MM.1S (cell line): ENCODE results near the gene MALSU1.

ENCODE experiments used
- DNase-seq: peaks from one replicate; pipeline ENCODE4 v3.0.0-alpha.2; 2015
- H2AFZ ChIP-seq: fragments of 300-600 bp; sonication (generic); 2 replicates; pipeline ENCODE4 v1.6.0; 2016; ENCODE audit warnings: antibody characterized with exemption, low read length
- H3F3A ChIP-seq: fragments of 300-600 bp; sonication (generic); 2 replicates; pipeline ENCODE4 v1.6.1; 2016; ENCODE audit warnings: mild to moderate bottlenecking, antibody characterized with exemption, low read length, moderate library complexity, mixed read lengths; ENCODE audit not compliant: insufficient read depth
- H3K27ac ChIP-seq: fragments of 300-600 bp; sonication (generic); 2 replicates; pipeline ENCODE4 v1.5.1; 2016; ENCODE audit warnings: mild to moderate bottlenecking, low read length
- H3K27me3 ChIP-seq: fragments of 300-600 bp; sonication (generic); replicated peaks from 2 replicates; pipeline ENCODE4 v1.6.0; 2016; ENCODE audit warnings: low read length; ENCODE audit not compliant: insufficient read depth
- H3K36me3 ChIP-seq: fragments of 300-600 bp; sonication (generic); replicated peaks from 2 replicates; pipeline ENCODE4 v1.6.1; 2016; ENCODE audit warnings: mild to moderate bottlenecking, low read length, mixed read lengths; ENCODE audit not compliant: insufficient read depth
- H3K4me1 ChIP-seq: fragments of 300-600 bp; sonication (generic); 2 replicates; pipeline ENCODE4 v1.6.1; 2016; ENCODE audit warnings: low read length, mixed read lengths
- H3K4me2 ChIP-seq: fragments of 300-600 bp; sonication (generic); 2 replicates; pipeline ENCODE4 v1.6.0; 2016; ENCODE audit warnings: low read depth, low read length
- H3K4me3 ChIP-seq: fragments of 300-600 bp; sonication (generic); 2 replicates; pipeline ENCODE4 v1.5.1; 2016; ENCODE audit warnings: low read length, mixed read lengths
- H3K79me2 ChIP-seq: fragments of 300-600 bp; sonication (generic); 2 replicates; pipeline ENCODE4 v1.6.1; 2016; ENCODE audit warnings: mixed run types, low read length, mixed read lengths
- H3K9ac ChIP-seq: fragments of 300-600 bp; sonication (generic); 2 replicates; pipeline ENCODE4 v1.6.1; 2016; ENCODE audit warnings: low read length, mixed read lengths
- H3K9me2 ChIP-seq: fragments of 300-600 bp; sonication (generic); replicated peaks from 2 replicates; pipeline ENCODE4 v1.6.1; 2016; ENCODE audit warnings: mild to moderate bottlenecking, low read length, mixed read lengths; ENCODE audit not compliant: insufficient read depth
- H3K9me3 ChIP-seq: fragments of 300-600 bp; sonication (generic); replicated peaks from 2 replicates; pipeline ENCODE4 v1.6.1; 2016; ENCODE audit warnings: mild to moderate bottlenecking, low read length, mixed read lengths; ENCODE audit not compliant: insufficient read depth
- H4K20me1 ChIP-seq: fragments of 300-600 bp; sonication (generic); 2 replicates; pipeline ENCODE4 v1.6.1; 2016; ENCODE audit warnings: mild to moderate bottlenecking, low read length, moderate library complexity, mixed read lengths; ENCODE audit not compliant: insufficient read depth
- CTCF ChIP-seq: fragments of 300-600 bp; sonication (generic); IDR thresholded peaks from 2 replicates; pipeline ENCODE4 v1.5.1; 2016; ENCODE audit warnings: antibody characterized with exemption, low read length, mixed read lengths
- EZH2 ChIP-seq: fragments of 300-600 bp; sonication (generic); optimal IDR thresholded peaks from 2 replicates; pipeline ENCODE3; 2017; ENCODE audit warnings: low read depth, mild to moderate bottlenecking, antibody characterized with exemption, low read length, mixed read lengths
- EZH2phosphoT487 ChIP-seq: fragments of 300-600 bp; sonication (generic); IDR thresholded peaks from 2 replicates; pipeline ENCODE4 v1.6.1; 2018; ENCODE audit warnings: antibody characterized with exemption, low read length

Gene MALSU1

GRCh38 chr7:23276947-23277346, 22.2 kb upstream of the MALSU1 start:
- H3K27me3 ChIP-seq, result no peaks in the 10 kb centered on the region
- no peak overlapping the region for H2AFZ ChIP-seq
- H4K20me1 ChIP-seq, result no peaks in the 10 kb centered on the region
- no peak overlapping the region for H3K4me2 ChIP-seq
- H3K4me1 ChIP-seq, result peaks cover 10% of the 10 kb centered on the region
- DNase-seq, result no peak
- no peaks in the 10 kb centered on the region for H3K9me3 ChIP-seq
- H3K4me3 ChIP-seq, result no peak overlapping the region
- TF ChIP-seq CTCF, result no peak
- TF ChIP-seq EZH2, result no peak
- no peak for TF ChIP-seq EZH2phosphoT487
- H3F3A ChIP-seq, result peaks cover 5% of the 10 kb centered on the region; the same call in 1 of the 2 replicates
- no peaks in the 10 kb centered on the region for H3K9me2 ChIP-seq
- H3K79me2 ChIP-seq, result peaks cover 12% of the 10 kb centered on the region
- no peak overlapping the region for H3K9ac ChIP-seq
- no peak overlapping the region for H3K27ac ChIP-seq
- H3K36me3 ChIP-seq, result no peaks in the 10 kb centered on the region

GRCh38 chr7:23277359-23277989, 21.7 kb upstream of the MALSU1 start:
- Histone ChIP-seq H3K9me2 (no peaks in the 10 kb centered on the region), H3K36me3 (no peaks in the 10 kb centered on the region), H3K4me1 (peaks cover 10% of the 10 kb centered on the region), H3K9me3 (no peaks in the 10 kb centered on the region), H4K20me1 (no peaks in the 10 kb centered on the region), H3F3A (peaks cover 5% of the 10 kb centered on the region; the same call in 1 of the 2 replicates), H3K4me3 (no peak overlapping the region), H3K27ac (no peak overlapping the region), H3K27me3 (no peaks in the 10 kb centered on the region), H3K79me2 (peaks cover 12% of the 10 kb centered on the region), H3K4me2 (no peak overlapping the region), H2AFZ (no peak overlapping the region), H3K9ac (no peak overlapping the region)
- TF ChIP-seq CTCF, result peak; percentile 80
- TF ChIP-seq EZH2, result no peak
- peak; percentile 72 for DNase-seq

GRCh38 chr7:23279819-23280525, 19.2 kb upstream of the MALSU1 start:
- no peak for DNase-seq
- Histone ChIP-seq H3K9ac (no peak overlapping the region), H3K9me2 (no peaks in the 10 kb centered on the region), H3K36me3 (no peaks in the 10 kb centered on the region), H3K4me2 (no peak overlapping the region), H2AFZ (no peak overlapping the region), H3K4me1 (no peaks in the 10 kb centered on the region), H3K79me2 (no peaks in the 10 kb centered on the region), H3K27me3 (no peaks in the 10 kb centered on the region), H3F3A (peaks cover 5% of the 10 kb centered on the region; the same call in 1 of the 2 replicates), H3K4me3 (no peak overlapping the region), H4K20me1 (no peaks in the 10 kb centered on the region), H3K27ac (no peak overlapping the region), H3K9me3 (no peaks in the 10 kb centered on the region)
- TF ChIP-seq EZH2phosphoT487 (no peak), EZH2 (no peak), CTCF (no peak)
